GM23338 (cell line): ENCODE results near the gene DNLZ. TPM values are rescaled to one million over a fixed set of nuclear protein-coding genes. Genes with fewer than 3 reads are reported as not detected.

Source experiments
- ATAC-seq: fragments of 200-7000 bp; cut with Tn5 transposase; 3 replicates; pipeline ENCODE4 v1.9.1; 2020
- DNase-seq: peaks from one replicate; pipeline ENCODE4 v3.0.0-alpha.2; 2015; ENCODE audit warnings: low spot score
- H2AFZ ChIP-seq: fragments of 200-600 bp; sonication (generic); 2 replicates; pipeline ENCODE4 v1.8.0; 2016; ENCODE audit warnings: antibody characterized with exemption, mild to moderate bottlenecking, moderate library complexity
- H3F3A ChIP-seq: fragments of 200-600 bp; sonication (generic); replicated peaks from 2 replicates; pipeline ENCODE4 v1.8.0; 2017; ENCODE audit warnings: antibody characterized with exemption, mixed run types, low read depth
- H3K27ac ChIP-seq: fragments of 200-600 bp; sonication (generic); 2 replicates; pipeline ENCODE4 v1.6.1; 2016; ENCODE audit warnings: low read depth
- H3K27me3 ChIP-seq: fragments of 200-600 bp; sonication (generic); 2 replicates; pipeline ENCODE4 v1.8.0; 2016; ENCODE audit warnings: mild to moderate bottlenecking, mixed run types, moderate library complexity; ENCODE audit not compliant: insufficient read depth
- H3K36me3 ChIP-seq: fragments of 200-600 bp; sonication (generic); 2 replicates; pipeline ENCODE4 v1.8.0; 2016; ENCODE audit warnings: mild to moderate bottlenecking; ENCODE audit not compliant: insufficient read depth
- H3K4me1 ChIP-seq: fragments of 200-600 bp; sonication (generic); 2 replicates; pipeline ENCODE4 v1.8.0; 2016; ENCODE audit warnings: mild to moderate bottlenecking, moderate library complexity; ENCODE audit not compliant: insufficient read depth
- H3K4me2 ChIP-seq: fragments of 200-600 bp; sonication (generic); 2 replicates; pipeline ENCODE4 v1.7.1; 2017; ENCODE audit warnings: mixed run types
- H3K4me3 ChIP-seq: fragments of 200-600 bp; sonication (generic); 2 replicates; pipeline ENCODE4 v1.6.1; 2016; ENCODE audit warnings: mixed run types
- H3K79me2 ChIP-seq: fragments of 200-600 bp; sonication (generic); replicated peaks from 2 replicates; pipeline ENCODE4 v1.8.0; 2017; ENCODE audit warnings: mild to moderate bottlenecking; ENCODE audit not compliant: insufficient read depth
- H3K9me2 ChIP-seq: fragments of 200-600 bp; sonication (generic); 2 replicates; pipeline ENCODE4 v1.8.0; 2017; ENCODE audit not compliant: insufficient read depth
- H4K20me1 ChIP-seq: fragments of 200-600 bp; sonication (generic); replicated peaks from 2 replicates; pipeline ENCODE4 v1.8.0; 2017; ENCODE audit warnings: mild to moderate bottlenecking; ENCODE audit not compliant: insufficient read depth
- H3K27ac Mint-ChIP-seq: 2 replicates; pipeline ENCODE4 v1.8.0; 2020; ENCODE audit warnings: inconsistent platforms, mild to moderate bottlenecking, moderate library complexity, mixed read lengths
- H3K27me3 Mint-ChIP-seq: 3 replicates; pipeline ENCODE4 v1.8.0; 2022; ENCODE audit warnings: low read depth, mild to moderate bottlenecking, moderate library complexity, mixed read lengths, inconsistent platforms; ENCODE audit not compliant: insufficient read depth, poor library complexity
- H3K36me3 Mint-ChIP-seq: 3 replicates; pipeline ENCODE4 v1.8.0; 2021; ENCODE audit warnings: low read depth, mild to moderate bottlenecking, inconsistent platforms, moderate library complexity, mixed read lengths
- H3K4me1 Mint-ChIP-seq: 3 replicates; pipeline ENCODE4 v1.8.0; 2020; ENCODE audit warnings: mild to moderate bottlenecking, inconsistent platforms, mixed read lengths
- H3K4me3 Mint-ChIP-seq: 3 replicates; pipeline ENCODE4 v1.8.0; 2021; ENCODE audit warnings: moderate library complexity, mild to moderate bottlenecking, inconsistent platforms, mixed read lengths
- H3K9me3 Mint-ChIP-seq: 3 replicates; pipeline ENCODE4 v1.8.0; 2020; ENCODE audit warnings: moderate library complexity, mild to moderate bottlenecking, inconsistent platforms, mixed read lengths
- ETS1 ChIP-seq: IDR thresholded peaks from 2 replicates; pipeline ENCODE4 v1.6.1; 2016; ENCODE audit warnings: antibody characterized with exemption
- POLR2AphosphoS5 ChIP-seq: IDR thresholded peaks from 2 replicates; pipeline ENCODE4 v1.6.1; 2016; ENCODE audit warnings: antibody characterized with exemption, low read depth
- ZNF462 ChIP-seq: fragments of 250-450 bp; sonication (Bioruptor Pico); IDR thresholded peaks from 2 replicates; pipeline ENCODE4 v1.5.0; 2020; ENCODE audit warnings: mild to moderate bottlenecking, moderate library complexity
- polyA plus RNA-seq: library from polyadenylated mRNA; unstranded; fragments of >200 nt; fragmentation: Nextera tagmentation; extraction: Ambion mirVana; gene quantifications from 2 replicates; pipeline ENCODE4 v1.2.1, GENCODE V29; 2016
- total RNA-seq: library from RNA; depleted of rRNA; stranded (reverse); fragments of >200 nt; shearing (Covaris generic); gene quantifications from 2 replicates; pipeline ENCODE4 v1.2.3, GENCODE V29; 2014
- TF ChIP-seq, protein P1 (sequence below), 2 experiments: fragments of 200-600 bp in 1 of 2; sonication (generic) in 1 of 2; conservative IDR thresholded peaks; 2 replicates each; pipeline versions ENCODE4 v1.5.1 to v1.6.1; 2016 to 2017; ENCODE audit warnings: antibody characterized with exemption in 2 of 2, low read depth in 2 of 2, mild to moderate bottlenecking in 2 of 2, moderate library complexity in 1 of 2

DNLZ gene
- total and polyA plus RNA-seq, 2 experiments from 2014 or later, result 33.4 to 53.9 TPM

DNA sequence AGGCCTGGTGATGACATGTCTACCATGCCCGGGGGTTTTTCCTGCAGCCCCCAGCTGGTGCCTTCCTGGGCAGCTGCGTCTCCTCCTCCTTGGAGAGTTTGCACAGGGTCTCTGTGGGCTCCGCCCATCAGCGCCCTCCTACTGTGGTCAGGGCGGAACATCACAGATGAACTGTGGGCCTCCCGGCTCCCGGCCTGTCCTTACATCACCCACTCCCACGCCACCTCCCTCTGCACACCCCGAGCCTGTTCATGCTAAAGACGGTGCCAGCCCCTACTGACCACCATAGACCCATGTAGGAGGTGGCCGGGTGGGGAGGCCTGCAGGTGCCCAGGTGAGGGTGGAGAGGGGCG is 23.6 kb downstream of the DNLZ start (continued):
- no peak for TF ChIP-seq ZNF462 (CRISPR knock-in tag)
- no peak for TF ChIP-seq ETS1

DNA sequence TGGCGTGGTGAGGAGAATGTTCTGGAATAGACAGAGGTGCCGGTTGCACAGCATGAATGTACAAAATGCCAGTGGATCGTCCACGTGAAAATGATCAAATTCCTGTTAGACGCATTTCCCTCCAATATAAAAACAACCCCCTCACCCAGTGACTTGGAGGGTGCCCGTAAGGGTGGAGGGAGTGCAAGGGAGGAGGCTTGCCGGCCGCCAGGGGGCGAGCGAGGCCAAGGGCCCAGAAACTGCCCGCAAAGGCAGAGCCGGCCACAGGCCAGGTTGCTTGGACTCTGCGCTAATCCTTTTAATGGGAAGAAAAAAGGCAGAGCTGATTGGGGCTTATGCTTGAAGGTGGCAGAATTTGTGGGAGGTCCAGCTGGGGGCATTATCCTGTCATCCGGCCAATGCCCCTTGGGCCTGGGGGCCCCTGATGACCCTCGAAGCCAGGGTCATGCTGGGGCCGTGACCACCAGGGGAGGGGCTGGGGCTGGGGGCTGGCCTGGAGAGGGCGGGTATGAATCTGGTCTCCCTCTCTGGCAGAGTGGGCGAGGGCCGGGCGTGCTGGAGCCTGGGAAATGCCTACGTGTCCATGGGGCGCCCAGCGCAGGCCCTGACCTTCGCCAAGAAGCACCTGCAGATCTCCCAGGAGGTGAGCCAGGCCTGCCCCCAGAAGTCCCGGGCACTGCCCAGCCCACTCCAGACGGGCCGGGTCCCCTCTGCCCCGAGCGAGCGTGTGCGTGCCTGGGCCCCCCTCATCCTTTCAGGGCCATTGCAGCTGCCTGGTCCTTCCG is 24.2 kb downstream of the DNLZ start:
- H3K27ac ChIP-seq, result peak overlapping the region; percentile 50; the same call in 1 of the 2 replicates
- no peak overlapping the region for H3K27ac Mint-ChIP-seq

More for the DNA sequence above, 24.2 kb downstream of the DNLZ start:
- Mint-ChIP-seq H3K9me3 (no peaks in the 10 kb centered on the region), H3K36me3 (no peaks in the 10 kb centered on the region), H3K4me3 (no peak overlapping the region; the same call in 2 of the 3 replicates), H3K27me3 (peaks cover 16% of the 10 kb centered on the region), H3K4me1 (peaks cover 3% of the 10 kb centered on the region)
- no peak for TF ChIP-seq POLR2AphosphoS5
- TF ChIP-seq, protein P1, sequence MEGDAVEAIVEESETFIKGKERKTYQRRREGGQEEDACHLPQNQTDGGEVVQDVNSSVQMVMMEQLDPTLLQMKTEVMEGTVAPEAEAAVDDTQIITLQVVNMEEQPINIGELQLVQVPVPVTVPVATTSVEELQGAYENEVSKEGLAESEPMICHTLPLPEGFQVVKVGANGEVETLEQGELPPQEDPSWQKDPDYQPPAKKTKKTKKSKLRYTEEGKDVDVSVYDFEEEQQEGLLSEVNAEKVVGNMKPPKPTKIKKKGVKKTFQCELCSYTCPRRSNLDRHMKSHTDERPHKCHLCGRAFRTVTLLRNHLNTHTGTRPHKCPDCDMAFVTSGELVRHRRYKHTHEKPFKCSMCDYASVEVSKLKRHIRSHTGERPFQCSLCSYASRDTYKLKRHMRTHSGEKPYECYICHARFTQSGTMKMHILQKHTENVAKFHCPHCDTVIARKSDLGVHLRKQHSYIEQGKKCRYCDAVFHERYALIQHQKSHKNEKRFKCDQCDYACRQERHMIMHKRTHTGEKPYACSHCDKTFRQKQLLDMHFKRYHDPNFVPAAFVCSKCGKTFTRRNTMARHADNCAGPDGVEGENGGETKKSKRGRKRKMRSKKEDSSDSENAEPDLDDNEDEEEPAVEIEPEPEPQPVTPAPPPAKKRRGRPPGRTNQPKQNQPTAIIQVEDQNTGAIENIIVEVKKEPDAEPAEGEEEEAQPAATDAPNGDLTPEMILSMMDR (conservative IDR thresholded peaks at IDR 0.05; ENCODE audit: low read depth in 2 of 2), result peak; percentile 89 to 99
- H4K20me1 ChIP-seq, result no peaks in the 10 kb centered on the region; the same call in 1 of the 2 replicates
- H2AFZ ChIP-seq, result no peak overlapping the region
- ATAC-seq (peak; percentile 75), DNase-seq (peak; percentile 90)
- no peaks in the 10 kb centered on the region for H3K9me2 ChIP-seq
- peaks cover 5% of the 10 kb centered on the region for H3K4me1 ChIP-seq
- peaks cover 3% of the 10 kb centered on the region; the same call in 1 of the 2 replicates for H3F3A ChIP-seq
- no peak overlapping the region for H3K4me2 ChIP-seq
- no peaks in the 10 kb centered on the region for H3K27me3 ChIP-seq
- no peaks in the 10 kb centered on the region for H3K79me2 ChIP-seq
- H3K36me3 ChIP-seq, result no peaks in the 10 kb centered on the region
- H3K4me3 ChIP-seq, result no peak overlapping the region
